ENCODE measurements around the gene TNFAIP8L1.

TNFAIP8L1 gene

DNA sequence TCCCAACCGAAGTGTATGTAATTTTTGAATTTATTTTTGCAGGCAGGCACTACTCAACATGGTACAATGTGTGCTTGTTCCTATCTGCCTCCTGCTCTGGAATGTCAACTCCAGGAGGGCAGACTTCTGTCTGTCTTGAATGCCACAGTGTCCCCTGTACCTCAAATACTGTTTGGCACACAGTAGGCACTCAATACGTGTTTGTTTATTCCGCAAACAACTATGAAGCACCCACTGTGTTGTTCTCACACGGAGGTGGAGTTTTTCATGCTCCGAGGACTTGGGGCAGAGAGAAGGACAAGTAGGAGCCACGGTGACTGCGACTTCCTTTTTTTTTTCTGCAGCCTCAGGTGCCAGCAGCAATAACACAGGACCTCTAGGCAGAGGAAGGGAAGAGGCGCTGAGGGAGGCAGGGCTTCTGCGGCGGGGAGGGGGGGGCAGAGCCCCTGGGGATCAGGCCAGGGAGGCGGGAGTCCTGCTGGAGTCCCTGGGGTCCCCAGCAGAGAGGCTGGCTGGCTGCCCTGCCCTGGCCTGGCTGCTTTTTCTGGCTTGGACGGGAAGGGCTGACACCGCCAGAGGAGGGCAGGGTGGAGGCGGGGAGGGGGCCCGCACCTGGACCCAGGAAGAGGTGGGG is 29.3 kb upstream of the TNFAIP8L1 start:
- DNase-seq (ENCODE audit: low spot score), result no peak

DNA sequence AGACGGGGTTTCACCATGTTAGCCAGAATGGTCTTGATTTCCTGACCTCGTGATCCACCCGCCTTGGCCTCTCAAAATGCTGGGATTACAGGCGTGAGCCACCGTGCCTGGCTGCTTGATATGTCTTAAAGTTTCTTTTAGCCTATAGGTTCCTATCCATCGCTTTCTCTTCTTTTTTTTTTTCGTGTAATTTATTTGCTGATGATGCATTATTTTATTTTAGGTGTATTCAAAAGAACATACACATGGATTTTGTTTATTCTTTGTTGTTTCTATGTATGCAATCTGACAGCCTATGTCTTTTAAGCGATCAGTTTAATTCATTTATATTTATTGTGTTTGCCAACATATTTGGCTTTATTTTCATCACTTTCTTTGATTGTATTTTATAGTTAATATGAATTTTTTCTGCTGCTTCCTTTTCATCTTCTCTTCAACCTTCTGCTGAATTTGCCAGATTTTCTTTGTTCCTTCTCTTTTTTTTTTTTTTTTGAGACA is 26.0 kb upstream of the TNFAIP8L1 start:
- DNase-seq (ENCODE audit: low spot score), result no peak

DNA sequence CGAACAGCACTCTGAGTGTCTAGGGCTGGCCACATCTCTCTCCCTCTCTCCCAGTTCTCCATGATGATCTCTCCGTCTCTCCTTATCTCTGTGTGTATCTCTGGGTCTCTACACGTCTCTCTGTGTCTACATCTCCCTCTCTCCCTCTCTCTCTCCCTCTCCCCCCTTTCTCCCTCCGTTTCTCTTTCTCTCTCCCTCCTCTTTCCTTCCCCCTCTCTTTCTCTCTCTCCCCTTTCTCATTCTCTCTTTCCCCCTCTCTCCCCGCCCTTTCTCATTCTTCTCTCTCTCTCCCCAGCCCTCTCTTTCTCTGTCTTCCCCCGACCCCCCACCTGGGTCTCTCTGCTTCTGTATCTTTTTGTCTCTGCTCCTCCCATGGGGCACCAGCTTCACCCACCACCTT is 21.3 kb upstream of the TNFAIP8L1 start:
- no peak for DNase-seq (ENCODE audit: low spot score)

DNA sequence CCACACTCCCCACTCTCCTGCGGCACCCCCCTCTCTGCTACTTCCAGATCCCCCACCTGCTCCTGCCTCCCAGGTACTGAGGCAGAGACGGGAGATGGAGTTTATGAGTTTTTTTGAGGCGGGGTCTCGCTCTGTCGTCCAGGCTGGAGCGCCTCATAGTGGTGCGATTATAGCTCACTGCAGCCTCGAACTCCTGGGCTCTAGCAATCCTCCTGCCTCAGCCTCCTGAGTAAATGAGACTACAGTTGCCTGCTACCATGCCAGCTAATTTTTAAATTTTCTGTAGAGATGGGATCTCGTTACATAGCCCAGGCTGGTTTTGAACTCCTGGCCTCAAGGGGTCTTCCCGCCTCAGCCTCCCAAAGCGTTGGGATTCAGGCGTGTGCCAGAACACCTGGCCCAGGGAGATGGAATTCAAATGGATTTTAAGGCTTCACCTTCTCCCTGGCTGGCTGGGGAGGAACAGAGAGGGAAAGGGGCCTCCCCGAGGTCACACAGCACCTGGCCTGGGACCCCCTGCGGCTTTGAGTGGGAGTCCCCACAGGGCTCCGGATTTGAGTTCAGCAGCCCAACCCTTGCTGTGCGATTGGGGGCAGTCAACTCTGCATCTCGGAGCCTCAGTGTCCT is 19.5 kb upstream of the TNFAIP8L1 start:
- DNase-seq (ENCODE audit: low spot score), result no peak

DNA sequence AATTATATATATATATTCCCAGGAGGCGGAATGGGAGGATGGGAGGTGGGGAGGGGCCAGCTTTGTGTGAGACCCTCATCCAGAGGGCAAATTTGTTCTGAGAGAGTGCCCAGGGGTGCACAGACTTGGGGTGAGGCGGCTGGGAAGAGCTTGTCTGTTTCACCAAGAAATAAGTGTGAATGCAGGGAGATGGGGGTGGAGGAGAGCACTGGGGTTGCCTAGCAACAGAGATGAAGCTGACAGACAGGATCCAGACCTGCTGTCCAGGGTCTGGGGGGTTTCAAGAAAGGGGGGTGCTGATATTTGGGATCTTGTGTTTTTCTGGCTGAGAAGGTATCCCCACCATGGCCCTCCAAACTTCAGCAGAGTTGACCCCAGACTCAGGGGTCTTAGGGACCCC is 18.6 kb upstream of the TNFAIP8L1 start:
- DNase-seq (ENCODE audit: low spot score), result no peak

DNA sequence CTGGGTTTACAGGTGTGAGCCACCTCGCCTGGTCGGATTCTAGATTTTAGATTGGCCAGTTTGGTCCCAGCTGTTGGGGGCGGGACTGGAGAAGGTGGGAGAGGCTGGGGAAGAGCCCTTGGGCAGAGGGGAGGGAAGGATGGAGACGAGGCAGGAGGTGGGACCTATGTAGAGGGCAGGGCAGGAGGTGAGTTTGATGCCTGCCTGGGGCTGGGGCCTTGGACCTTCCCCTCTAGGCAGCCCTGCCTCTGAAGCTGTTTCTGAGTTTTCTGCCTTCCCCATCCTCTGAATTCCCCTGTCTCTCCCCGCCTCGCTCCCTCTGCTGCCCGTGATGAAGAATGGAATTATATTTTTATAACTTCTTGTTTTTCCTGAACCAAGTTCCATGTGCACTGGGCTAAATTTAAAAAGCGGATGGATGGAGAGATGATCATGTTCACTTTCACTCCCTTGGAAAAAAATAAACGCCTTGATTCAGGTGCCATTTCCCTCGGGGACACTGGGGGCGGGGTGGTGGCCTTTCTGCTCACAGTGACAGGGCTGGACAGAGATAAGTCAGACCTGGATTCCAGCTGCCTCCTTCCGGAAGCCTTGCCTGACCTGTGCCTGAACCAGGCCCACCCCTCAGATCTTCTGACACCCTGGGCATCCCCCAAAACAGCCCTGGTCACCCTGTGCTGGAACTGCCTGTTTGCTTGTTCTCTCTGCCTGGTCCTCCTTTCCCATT is 16.5 kb upstream of the TNFAIP8L1 start:
- DNase-seq (ENCODE audit: low spot score), result no peak

DNA sequence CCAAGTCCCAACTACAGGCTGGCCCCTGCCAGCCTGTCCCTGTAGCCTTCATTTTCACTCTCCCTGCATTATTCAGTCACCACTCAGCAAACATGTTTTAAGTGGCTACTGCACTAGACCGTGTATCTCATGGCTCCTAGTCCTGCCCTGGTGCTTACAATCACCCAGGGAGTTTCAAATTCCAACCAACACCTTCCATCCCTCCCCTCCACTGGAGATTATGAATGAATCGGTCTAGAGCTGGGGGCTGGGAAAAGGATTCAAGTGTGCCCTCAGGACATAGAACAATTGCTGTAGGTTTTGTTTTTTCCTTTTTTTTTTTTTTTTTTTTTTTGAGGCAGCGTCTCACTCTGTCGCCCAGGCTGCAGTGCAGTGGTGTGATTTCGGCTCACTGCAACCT is 15.0 kb upstream of the TNFAIP8L1 start:
- DNase-seq (ENCODE audit: low spot score), result no peak

DNA sequence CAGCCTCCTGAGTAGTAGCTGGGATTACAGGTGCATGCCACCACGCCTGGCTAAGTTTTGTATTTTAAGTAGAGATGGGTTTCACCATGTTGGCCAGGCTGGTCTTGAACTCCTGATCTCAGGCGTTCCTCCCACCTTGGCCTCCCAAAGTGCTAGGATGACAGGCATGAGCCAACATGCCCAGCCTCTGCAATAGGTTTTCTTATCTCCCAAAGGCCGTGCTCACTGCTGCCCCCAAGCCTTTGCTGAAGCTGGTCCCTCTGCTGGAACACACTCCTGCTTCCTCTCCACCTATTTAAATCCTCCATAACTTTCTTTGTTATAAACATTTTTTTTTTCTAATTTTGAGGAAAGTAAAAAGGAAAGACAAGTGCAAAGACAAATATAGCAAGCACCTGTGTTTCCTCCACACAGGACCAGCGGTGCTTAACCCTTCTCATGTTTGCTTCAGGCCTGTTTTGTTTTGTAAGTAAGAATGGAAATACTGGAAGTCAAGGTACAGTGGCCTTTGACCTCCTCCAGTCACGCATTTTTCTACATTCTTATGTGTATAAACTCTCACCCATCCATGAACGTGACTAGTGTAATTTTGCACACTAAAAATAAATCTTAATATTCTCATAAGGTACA is 14.5 kb upstream of the TNFAIP8L1 start:
- no peak for DNase-seq (ENCODE audit: low spot score)

DNA sequence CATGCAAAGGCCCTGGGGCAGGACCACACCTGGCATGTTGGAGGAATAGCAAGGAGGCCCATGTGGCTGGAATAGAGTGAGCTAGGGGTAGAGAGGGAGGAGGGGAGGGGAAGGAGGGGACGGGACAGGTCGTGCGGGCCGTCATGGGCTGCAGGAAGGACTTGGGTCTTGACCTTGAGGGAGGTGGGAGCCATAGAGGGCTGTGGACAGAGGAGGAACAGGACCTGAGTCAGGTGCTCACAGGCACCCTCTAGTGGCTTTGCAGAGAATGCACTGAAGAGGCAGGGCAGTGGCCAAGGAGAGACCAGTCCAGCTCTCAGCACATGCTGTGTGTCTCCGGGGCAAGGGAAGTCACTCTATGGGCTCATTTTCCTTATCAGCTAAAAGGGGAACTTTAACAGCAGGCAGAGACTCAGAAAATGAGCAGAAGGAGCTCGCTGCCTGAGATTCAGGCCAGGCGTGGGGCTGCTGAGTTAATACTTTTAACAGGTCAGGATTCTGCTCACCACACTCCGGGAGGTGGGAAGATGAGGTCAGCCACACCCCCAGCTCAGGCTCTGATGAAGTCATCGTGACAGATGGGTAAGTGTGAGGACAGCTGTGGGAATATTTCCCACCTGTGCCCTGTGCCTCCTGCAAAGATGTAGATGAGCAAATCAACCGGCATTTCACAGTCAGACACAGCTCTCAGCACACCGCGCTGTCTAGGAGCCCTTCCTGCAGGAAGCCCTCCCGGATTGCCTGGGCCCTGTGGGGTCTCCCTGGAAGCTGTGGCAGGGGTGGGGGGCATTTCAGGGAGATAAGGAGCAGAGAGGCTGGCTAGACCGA is 6.0 kb upstream of the TNFAIP8L1 start:
- DNase-seq (ENCODE audit: low spot score), result peak; percentile 73

DNA sequence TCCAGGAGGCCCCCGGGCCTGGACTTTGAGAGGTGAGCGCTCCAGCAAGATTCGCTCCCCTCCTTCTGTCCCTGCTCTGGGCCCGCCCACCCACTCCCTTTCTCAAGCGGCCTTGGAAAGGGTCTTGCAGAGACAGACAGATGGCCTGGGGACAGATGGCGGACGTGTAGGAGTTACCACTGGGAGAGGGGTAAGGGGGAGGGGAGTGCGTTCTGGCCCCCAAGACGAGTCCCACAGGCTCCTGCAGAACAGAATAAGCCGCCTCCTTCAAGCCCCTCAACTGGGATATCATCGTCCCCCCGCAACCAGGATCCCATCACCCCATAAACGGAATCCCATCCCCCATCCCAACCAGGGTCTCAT is 3.6 kb upstream of the TNFAIP8L1 start:
- no peak for DNase-seq (ENCODE audit: low spot score)

DNA sequence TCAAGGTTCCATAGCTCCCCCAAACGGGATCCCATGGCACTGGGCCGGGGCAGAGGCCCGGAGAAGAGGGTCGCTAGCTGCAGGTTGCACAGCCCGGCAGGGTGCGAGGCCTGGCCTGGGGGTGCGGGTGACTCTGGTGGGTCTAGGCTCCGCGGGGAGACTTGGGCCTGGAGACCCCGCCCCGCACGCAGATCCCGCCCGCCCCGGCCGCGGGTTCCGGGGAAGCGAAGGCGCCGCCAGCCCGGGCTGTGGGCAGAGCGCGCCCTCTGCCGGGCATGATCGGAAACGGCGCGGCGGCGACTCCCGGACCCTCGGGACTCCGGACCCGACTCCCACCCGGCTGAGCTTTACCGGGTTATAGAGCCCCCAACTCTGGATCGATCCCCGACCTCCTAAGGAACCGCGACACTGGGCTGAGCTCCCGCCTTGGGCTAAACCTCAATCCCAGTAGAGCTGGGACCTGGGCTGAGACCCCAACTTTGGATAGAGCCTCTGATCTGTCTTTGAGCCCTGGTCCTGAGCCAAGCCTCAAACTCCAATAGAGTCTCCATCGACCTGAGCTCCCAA is 3.1 kb upstream of the TNFAIP8L1 start:
- peak; percentile 94 for DNase-seq (ENCODE audit: low spot score)

DNA sequence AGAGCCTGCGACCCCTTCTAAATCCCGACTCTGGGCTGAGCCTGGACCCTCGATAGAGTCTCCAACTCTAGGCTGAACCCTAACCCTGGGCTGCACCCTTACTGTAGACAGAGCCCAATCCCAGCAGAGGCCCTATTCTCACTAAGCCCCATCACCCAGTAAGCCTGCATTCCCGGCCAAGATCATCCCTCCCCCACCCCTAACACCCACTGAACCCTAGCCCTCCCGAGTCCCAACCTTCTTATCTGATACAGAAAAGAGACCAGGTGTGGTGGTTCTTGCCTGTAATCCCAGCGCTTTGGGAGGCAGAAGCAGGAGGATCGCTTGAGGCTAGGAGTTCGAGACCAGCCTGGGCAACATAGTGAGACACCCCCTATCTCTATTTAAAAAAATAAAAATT is 2.6 kb upstream of the TNFAIP8L1 start:
- no peak for DNase-seq (ENCODE audit: low spot score)

DNA sequence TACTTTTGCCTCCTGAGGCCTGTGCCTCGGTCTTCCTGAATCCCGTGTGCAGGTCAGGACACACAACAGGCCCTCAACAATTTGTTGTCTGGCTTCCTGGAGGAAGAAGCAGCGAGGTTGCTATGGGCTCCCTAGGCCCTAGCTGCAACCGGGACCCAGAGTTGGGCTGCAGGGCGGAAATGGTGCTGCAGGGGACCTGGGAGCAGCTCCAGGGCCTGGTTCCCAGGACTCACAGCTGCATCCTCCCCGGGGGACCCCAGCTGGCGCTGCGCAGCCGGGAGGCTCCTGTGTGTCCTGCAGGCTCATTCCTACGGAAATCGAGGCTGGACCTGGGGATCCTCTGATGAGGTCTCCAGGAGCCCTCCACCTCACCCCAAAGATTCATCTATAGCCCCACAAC is 999 bp upstream of the TNFAIP8L1 start:
- no peak for DNase-seq (ENCODE audit: low spot score)

DNA sequence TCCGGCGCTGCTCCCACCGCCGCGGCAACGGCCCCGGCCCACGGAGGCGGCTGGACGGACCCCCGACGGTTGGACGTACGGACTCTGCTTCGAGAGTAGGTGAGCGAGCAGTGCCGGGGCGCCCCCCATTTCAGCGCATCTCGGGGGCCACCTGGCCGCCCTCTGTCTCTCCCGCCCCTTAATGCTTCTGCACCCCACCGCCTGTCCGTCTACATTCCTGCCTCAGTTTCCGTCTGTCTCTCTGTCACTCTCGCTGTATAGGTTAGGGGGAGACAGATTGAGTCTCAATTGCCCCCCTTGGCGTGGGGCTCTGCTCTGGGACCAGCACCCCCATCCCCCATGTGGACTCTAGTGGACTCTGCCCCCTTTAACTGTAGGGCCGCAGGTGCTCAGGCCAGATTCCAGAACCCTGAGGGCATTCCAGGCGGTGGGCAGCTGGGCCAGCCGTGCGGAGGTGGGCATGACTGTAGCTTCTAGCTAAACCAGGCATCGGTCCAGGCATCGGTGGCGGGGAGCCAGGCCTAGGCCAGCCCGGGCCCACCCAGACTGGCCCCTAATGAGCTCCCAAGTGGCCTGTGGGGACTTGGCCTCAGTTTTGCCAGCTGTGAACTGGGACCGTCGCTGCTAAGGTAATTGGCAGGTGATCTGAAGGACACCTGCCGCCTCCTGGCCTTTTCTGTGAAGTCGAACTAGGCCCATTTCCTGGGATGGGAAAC is 373 bp downstream of the TNFAIP8L1 start:
- no peak for DNase-seq (ENCODE audit: low spot score)

DNA sequence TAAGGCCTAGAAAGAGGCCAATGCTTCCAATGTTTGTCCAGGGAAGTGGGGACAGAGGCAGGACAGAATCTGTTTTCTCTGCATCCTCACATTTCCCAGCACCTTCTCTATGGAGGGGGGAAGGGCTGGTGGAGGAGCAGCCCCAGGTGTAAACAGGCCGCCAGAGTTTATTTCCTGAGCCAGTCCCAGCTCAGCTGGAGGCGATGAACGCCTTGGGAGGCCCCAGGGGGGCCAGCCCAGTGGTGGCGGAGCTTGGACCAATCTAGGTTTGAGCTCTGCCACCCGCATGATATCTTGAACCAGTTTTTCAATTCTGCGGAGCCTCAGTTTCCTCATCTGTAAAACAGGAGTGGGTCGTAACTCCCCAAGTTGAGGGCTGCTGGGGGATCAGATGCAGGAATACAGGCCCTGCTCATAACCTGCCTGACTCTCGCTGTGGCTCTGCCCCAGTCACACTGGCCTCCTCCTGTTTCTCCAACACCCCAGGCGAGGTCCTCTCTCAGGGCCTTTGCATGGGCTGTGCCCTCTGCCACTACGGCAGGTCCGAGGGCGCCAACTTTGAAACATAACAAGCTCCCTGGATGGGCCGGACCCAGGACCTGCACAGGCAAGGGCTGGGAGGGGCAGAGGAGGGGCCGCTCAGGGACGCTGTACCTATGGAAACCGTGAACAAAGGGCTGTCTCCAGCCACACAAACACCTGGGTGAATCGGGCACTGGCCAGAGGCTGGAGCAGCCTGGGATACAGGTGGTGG is 1.1 kb downstream of the TNFAIP8L1 start:
- DNase-seq (ENCODE audit: low spot score), result no peak

DNA sequence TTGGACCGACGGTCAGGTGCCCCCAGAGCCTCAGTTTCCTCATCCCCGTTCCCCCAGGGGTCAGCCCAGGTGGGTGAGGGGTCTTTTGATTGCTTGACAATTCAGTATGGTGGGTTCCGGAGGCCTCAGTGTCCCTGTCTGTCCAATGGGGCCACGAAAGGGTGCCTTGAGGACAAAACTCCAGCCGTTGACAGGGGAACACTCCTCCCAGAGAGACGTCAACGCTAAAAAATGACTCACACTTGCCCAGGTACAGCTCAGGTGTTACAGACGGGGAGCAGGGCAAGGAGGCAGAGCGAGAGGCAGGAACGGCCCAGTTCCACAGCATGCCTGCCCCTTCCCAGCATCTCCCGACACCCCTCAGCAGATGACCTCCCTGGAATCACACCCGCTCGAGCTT is 1.8 kb downstream of the TNFAIP8L1 start:
- no peak for DNase-seq (ENCODE audit: low spot score)

DNA sequence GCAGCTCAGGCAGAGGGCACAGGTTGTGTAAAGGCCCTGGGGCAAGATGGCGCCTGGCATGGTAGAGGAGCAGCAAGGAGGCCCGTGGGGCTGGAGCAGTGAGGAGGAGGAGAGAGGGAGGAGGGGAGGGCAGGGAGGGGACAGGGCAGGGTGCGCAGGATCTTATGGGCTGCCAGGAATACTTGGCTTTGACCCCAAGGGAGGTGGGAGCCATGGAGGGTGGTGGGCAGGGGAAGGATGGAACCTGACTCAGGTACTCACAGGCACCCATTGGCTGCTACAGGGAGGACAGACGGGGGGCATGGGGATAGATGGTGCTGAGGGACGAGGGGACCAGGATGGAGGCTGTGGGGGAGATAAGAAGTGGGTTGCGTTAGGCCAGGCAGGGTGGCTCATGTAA is 3.3 kb downstream of the TNFAIP8L1 start:
- no peak for DNase-seq (ENCODE audit: low spot score)

DNA sequence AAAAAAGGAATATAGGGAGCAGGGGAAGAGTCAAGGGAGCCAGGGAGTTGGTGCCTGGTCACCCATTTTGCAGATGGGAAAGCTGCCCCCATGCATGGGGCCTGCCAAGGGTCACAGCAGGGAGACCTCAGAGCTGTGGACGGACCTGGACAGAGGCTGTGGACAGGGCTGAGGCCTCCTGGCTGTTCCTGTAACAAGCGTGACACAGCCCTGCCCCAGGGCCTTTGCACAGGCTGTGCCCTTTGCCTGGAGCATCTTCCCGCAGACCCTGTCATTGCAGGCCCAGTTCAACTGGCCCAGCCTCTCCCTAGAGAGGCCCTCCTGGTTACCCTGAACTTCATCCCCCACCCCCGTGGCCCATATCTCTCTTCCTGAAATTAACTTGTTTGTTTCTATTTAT is 6.4 kb downstream of the TNFAIP8L1 start:
- no peak for DNase-seq (ENCODE audit: low spot score)

DNA sequence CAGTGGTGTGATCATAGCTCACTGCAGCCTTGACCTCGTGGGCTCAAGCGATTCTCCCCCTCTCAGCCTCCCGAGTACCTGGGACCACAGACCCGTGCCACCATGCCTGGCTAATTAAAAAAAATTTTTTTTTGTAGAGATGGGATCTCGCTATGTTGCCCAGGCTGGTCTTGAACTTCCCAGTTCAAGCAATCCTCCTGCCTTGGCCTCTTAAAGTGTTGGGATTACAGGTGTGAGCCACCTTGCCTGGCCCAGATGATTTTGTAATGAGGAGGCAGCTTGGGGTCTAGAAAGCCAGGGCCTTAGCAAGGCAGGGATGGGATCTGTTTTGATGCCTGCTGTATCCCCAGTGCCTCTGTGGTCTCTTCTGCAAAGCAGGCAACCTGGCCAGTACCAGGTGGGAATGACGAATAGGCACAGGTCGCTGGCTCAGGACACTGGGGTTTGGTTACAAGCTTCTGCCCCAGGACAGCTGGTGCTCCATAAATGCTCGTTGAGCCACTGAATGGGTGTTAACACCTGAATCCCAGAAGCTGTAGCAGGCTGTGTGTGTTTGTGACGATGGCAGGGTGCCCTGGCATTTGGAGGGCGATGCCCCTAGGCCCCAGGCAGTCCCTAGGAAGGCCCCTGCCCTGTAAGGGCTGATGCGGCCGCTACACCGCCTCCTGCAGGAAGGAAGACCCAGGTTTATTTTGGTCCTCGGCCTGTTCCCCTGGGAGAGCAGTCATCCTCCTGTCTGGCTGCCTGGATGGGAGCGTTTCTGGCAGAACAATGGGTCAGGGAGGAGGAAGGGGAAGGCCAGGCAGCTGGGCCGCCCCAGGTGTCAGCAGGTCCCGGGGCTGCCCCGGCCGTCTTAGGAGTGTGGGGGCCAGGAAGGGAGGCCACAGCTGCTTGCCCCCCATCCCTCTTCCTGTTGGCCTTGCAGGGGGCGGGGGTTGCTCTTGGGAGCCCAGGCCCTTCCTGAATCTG is 8.6 kb downstream of the TNFAIP8L1 start:
- no peak for DNase-seq (ENCODE audit: low spot score)

All from GM03348 (cell line).